Large intestine (tissue), 12 donors: ENCODE data around the gene PPIL3. TPM values are rescaled to one million over a fixed set of nuclear protein-coding genes. Genes with fewer than 3 reads are reported as not detected.
A peak's percentile ranks its signal among the peaks of the same experiment; 100 is the strongest.

Experiments used
- DNase-seq, 2 donors: peaks; one replicate each; pipeline versions ENCODE4 v3.0.0 to v3.0.0-alpha.2; 2013
- H3K27ac ChIP-seq: one replicate; pipeline ENCODE4 v1.5.1; 2013; ENCODE audit warnings: low read length
- H3K27me3 ChIP-seq: 2 replicates; pipeline ENCODE4 v1.6.1; 2013; ENCODE audit warnings: low read length; ENCODE audit not compliant: control insufficient read depth, insufficient read depth
- H3K36me3 ChIP-seq: 2 replicates; pipeline ENCODE4 v1.6.1; 2013; ENCODE audit warnings: low read length; ENCODE audit not compliant: control insufficient read depth, insufficient read depth
- H3K4me1 ChIP-seq: one replicate; pipeline ENCODE4 v1.6.1; 2013; ENCODE audit warnings: low read length; ENCODE audit not compliant: control insufficient read depth, insufficient read depth
- H3K4me3 ChIP-seq: one replicate; pipeline ENCODE4 v1.5.1; 2013; ENCODE audit warnings: low read length
- H3K9me3 ChIP-seq: one replicate; pipeline ENCODE4 v1.6.1; 2013; ENCODE audit warnings: mild to moderate bottlenecking, low read depth, low read length, moderate library complexity; ENCODE audit not compliant: control insufficient read depth
- WGBS: methylation state at CpG from one replicate; pipeline ENCODE4 v1.1.5; 2013; ENCODE audit warnings: low lambda C conversion rate; ENCODE audit not compliant: insufficient coverage; 5-methylcytosine and 5-hydroxymethylcytosine counted together
- long read RNA-seq, 11 donors: transcript quantifications; one replicate each; lab custom pipeline, GENCODE V29; 2026
- polyA plus RNA-seq: library from polyadenylated mRNA; unstranded; fragments of 120-200 nt; gene quantifications from one replicate; pipeline ENCODE4 v1.2.1, GENCODE V29; 2013

PPIL3 gene
- polyA plus RNA-seq, result 69.3 TPM
- long read RNA-seq, donor 1, partial matches to known transcripts, result 0 of 2 reads
- long read RNA-seq, donor 1, other reads (novel, unspliced or antisense), result 0 of 2 reads
- long read RNA-seq, donor 2, transcript PPIL3-202 (7 exons, 1,194 nt), result minor isoform, 5 of 21 reads
- long read RNA-seq, donor 2, transcript PPIL3-209 (3 exons, 589 nt), result major isoform, 6 of 21 reads
- long read RNA-seq, donor 2, partial matches to known transcripts, result 0 of 21 reads
- long read RNA-seq, donor 2, other reads (novel, unspliced or antisense), result 6 of 21 reads
- long read RNA-seq, donor 3, result 0 reads
- long read RNA-seq, donor 4, partial matches to known transcripts, result 0 of 2 reads
- long read RNA-seq, donor 4, other reads (novel, unspliced or antisense), result 0 of 2 reads
- long read RNA-seq, donor 5, transcript PPIL3-209 (3 exons, 589 nt), result major isoform, 5 of 13 reads
- long read RNA-seq, donor 5, partial matches to known transcripts, result 0 of 13 reads
- long read RNA-seq, donor 5, other reads (novel, unspliced or antisense), result 0 of 13 reads
- long read RNA-seq, donor 6, transcript PPIL3-202 (7 exons, 1,194 nt), result major isoform, 6 of 21 reads
- long read RNA-seq, donor 6, transcript PPIL3-201 (7 exons, 1,370 nt), result minor isoform, 5 of 21 reads
- long read RNA-seq, donor 6, partial matches to known transcripts, result 6 of 21 reads
- long read RNA-seq, donor 6, other reads (novel, unspliced or antisense), result 0 of 21 reads
- long read RNA-seq, donor 7, transcript PPIL3-202 (7 exons, 1,194 nt), result major isoform, 5 of 11 reads
- long read RNA-seq, donor 7, partial matches to known transcripts, result 0 of 11 reads
- long read RNA-seq, donor 7, other reads (novel, unspliced or antisense), result 0 of 11 reads
- long read RNA-seq, donor 8, transcript PPIL3-202 (7 exons, 1,194 nt), result major isoform, 5 of 23 reads
- long read RNA-seq, donor 8, transcript PPIL3-209 (3 exons, 589 nt), result major isoform, 5 of 23 reads
- long read RNA-seq, donor 8, partial matches to known transcripts, result 0 of 23 reads
- long read RNA-seq, donor 8, other reads (novel, unspliced or antisense), result 6 of 23 reads
- long read RNA-seq, donor 9, partial matches to known transcripts, result 0 of 18 reads
- long read RNA-seq, donor 9, other reads (novel, unspliced or antisense), result 9 of 18 reads
- long read RNA-seq, donor 10, partial matches to known transcripts, result 0 of 9 reads
- long read RNA-seq, donor 10, other reads (novel, unspliced or antisense), result 0 of 9 reads
- long read RNA-seq, donor 11, partial matches to known transcripts, result 0 of 10 reads
- long read RNA-seq, donor 11, other reads (novel, unspliced or antisense), result 5 of 10 reads

GRCh38 chr2:200888704-200889625 lies at the start of gene PPIL3, which contains the start of gene NIF3L1:
Gene PPIL3 (minus strand): TSS chr2:200889077. CDS start chr2:200887615, 1,462 bp downstream.
Gene NIF3L1 (plus strand): TSS chr2:200889371. CDS start chr2:200891944, 2,573 bp downstream.
- Histone ChIP-seq H3K9me3 (no peaks in the 10 kb centered on the region), H3K4me1 (peaks cover 4% of the 10 kb centered on the region), H3K27ac (peak within 1 kb of the TSS; percentile 95), H3K36me3 (peaks cover 13% of the 10 kb centered on the region), H3K27me3 (no peaks in the 10 kb centered on the region), H3K4me3 (peak within 1 kb of the TSS; percentile 75)
- WGBS, result no CpG with 5 or more reads among the region's 50 CpGs
- peak; percentile 97 to 98 for DNase-seq

DNA sequence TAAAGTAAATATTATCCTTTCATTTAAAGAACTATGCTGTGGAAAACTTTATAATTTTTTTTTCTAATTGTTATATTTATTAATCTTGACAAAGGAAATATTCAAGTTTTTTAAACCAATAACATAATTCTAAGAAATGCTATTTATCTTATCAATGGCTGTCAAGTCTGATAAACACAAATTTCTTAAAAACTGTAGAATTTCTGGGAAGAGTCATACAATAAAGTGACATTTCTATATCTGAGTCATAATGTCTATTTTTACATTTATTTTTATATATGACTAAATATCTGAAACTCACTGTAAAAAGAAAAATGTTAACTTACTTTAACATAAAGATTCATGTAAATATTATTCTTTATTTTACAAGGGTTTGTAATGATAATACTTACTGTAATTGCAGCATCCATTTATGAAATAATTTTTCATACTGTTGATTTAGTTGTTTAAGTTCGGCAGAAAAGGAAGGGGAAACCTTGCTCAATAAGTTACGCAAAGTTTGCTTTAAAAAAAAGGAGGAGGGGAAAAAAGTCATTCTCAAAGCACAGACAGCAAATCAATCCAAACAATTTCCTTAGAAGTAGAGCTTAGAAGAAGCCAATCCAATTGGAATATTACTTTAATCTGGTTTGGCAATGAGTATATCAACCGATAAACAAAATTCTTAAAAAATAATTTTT lies 42.2 kb upstream of the PPIL3 start:
- H3K36me3 ChIP-seq, result peaks cover 51% of the 10 kb centered on the region
- no peaks in the 10 kb centered on the region for H3K27me3 ChIP-seq
- no peak overlapping the region for H3K27ac ChIP-seq

GRCh38 chr2:200929334-200930249 lies 40.7 kb upstream of the PPIL3 start:
- DNase-seq, result no peak
- Histone ChIP-seq H3K4me3 (no peak overlapping the region), H3K36me3 (peaks cover 49% of the 10 kb centered on the region), H3K27ac (no peak overlapping the region), H3K9me3 (no peaks in the 10 kb centered on the region), H3K4me1 (no peaks in the 10 kb centered on the region), H3K27me3 (no peaks in the 10 kb centered on the region)
- no CpG with 5 or more reads among the region's 2 CpGs for WGBS

More for the DNA sequence above, 42.2 kb upstream of the PPIL3 start:
- DNase-seq, result no peak
- no peak overlapping the region for H3K4me3 ChIP-seq
- H3K4me1 ChIP-seq, result no peaks in the 10 kb centered on the region
- H3K9me3 ChIP-seq, result no peaks in the 10 kb centered on the region
- 88% methylated on average over 3 of the region's 3 CpGs for WGBS

- Histone ChIP-seq H3K4me3 (no peak overlapping the region), H3K27me3 (no peaks in the 10 kb centered on the region), H3K27ac (no peak overlapping the region), H3K36me3 (peaks cover 66% of the 10 kb centered on the region), H3K9me3 (no peaks in the 10 kb centered on the region), H3K4me1 (no peaks in the 10 kb centered on the region)
- no peak for DNase-seq
- 96% methylated on average over 5 of the region's 6 CpGs for WGBS
Measured at GRCh38 chr2:200922439-200922838, 33.6 kb upstream of the PPIL3 start.

DNA sequence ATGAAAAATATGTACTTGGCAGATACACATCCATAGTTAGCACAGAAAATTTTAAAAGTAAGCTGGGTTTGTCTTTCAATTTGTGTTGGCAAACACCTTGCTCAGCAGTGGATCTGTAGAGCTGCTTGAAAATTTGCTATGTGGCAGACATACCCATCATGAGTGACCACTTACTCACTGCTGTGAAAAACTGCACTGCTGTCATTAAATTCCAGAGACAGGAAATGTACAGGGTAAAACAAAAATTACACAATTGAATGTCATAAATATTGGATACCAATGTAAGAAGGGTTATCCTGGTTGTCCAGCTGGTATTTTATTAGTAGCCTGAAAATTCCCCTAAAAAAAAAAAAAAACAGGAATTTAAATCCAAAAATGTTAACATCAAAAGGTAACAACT lies 24.8 kb upstream of the PPIL3 start:
- Histone ChIP-seq H3K4me3 (no peak overlapping the region), H3K9me3 (no peaks in the 10 kb centered on the region), H3K36me3 (peaks cover 64% of the 10 kb centered on the region), H3K27me3 (no peaks in the 10 kb centered on the region), H3K27ac (no peak overlapping the region), H3K4me1 (no peaks in the 10 kb centered on the region)
- DNase-seq, result no peak

- Histone ChIP-seq H3K27ac (no peak overlapping the region), H3K4me1 (no peaks in the 10 kb centered on the region), H3K9me3 (no peaks in the 10 kb centered on the region), H3K27me3 (no peaks in the 10 kb centered on the region), H3K36me3 (peaks cover 43% of the 10 kb centered on the region), H3K4me3 (no peak overlapping the region)
- no peak for DNase-seq
- whole genome bisulfite sequencing, result 94% methylated on average over 4 of the region's 4 CpGs
Measured at GRCh38 chr2:200909958-200910357, 21.1 kb upstream of the PPIL3 start.

DNA sequence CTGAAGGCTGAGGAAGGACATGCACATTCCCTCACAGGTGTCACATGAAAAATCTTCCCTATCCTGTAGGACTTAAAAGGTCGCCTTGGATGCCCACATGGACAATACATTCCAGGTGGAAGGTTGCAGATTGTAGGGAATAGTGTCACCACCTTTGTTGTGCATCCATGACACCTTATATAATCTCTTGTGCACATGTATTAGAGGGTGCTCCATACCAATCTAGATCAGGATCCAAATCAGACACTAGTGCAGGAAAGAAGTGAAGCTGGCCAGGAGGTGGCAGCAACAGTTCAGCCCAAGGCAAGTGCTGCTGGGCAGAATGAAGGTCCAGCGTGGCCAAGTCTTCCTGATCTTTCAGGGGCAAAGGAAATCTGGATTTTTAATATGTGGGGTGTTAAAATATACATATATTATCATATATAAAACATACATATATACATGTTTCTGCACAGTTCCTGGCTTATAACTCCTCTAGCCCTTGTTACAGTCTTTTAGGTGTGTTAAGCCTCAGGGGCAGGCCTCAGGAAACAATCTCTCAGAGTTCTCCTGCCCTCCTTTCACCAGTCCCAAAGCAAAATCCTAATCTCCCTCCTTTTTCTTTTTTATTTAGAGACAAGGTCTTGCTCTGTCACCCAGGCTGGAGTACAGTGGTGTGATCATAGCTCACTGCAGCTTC lies 16.9 kb upstream of the PPIL3 start:
- no peaks in the 10 kb centered on the region for H3K27me3 ChIP-seq
- no peak overlapping the region for H3K4me3 ChIP-seq
- WGBS, result no CpG with 5 or more reads among the region's 2 CpGs
- no peak overlapping the region for H3K27ac ChIP-seq
- peak; percentile 44 to 55 for DNase-seq
- H3K36me3 ChIP-seq, result peaks cover 30% of the 10 kb centered on the region
- no peaks in the 10 kb centered on the region for H3K9me3 ChIP-seq
- no peaks in the 10 kb centered on the region for H3K4me1 ChIP-seq

DNA sequence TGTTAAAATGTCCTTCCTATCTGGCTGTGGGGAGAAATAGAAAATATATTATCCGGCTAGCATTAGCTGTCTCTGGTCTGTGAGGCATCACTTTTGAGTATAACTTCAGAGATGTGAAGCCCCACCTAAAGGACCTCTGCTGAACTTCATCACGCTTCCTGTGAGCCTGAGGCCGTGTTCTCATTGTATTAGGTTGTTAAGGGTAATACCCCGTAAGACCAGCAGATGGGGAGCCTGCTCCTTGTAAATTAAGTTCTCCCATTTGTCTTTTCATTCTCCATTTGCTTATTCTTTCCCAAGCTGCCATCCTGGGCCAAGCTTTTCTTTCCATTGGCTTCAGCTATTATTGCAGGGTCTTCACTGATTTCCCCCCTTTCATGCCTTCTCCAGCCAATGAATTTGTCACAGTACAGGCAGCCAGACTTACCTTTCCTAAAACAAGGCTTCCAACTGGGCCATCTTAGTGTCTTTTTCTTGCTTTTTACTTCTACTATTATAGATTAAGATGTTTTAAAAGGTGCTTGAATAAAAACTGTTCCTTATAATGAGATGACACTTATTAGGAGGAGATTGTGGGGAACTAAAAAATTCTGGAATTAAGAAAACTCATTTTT lies 12.7 kb upstream of the PPIL3 start:
- peak; percentile 72 to 79 for DNase-seq
- H3K36me3 ChIP-seq, result peaks cover 54% of the 10 kb centered on the region
- H3K4me1 ChIP-seq, result no peaks in the 10 kb centered on the region
- H3K9me3 ChIP-seq, result no peaks in the 10 kb centered on the region
- no peak overlapping the region for H3K4me3 ChIP-seq
- 0% methylated on average over 1 of the region's 4 CpGs for WGBS
- no peaks in the 10 kb centered on the region for H3K27me3 ChIP-seq
- no peak overlapping the region for H3K27ac ChIP-seq
